ENCODE results near the gene RBBP8NL. TPM values are rescaled to one million over a fixed set of nuclear protein-coding genes. Genes with fewer than 3 reads are reported as not detected.

Gene RBBP8NL
- total and polyA plus RNA-seq, 2 donors (not counting 3 experiments of a cell fraction or from before 2014, with no cell fraction given), result not detected

- ChIA-PET POLR2A (no interaction called here), CTCF (no interaction called here)
- no TSS peak for BruUV-seq (replicated peaks)
- no peaks in the 10 kb centered on the region for H3K79me2 ChIP-seq (ENCODE audit: control insufficient read depth, insufficient read depth, low read length)
- H3K9me1 ChIP-seq (replicated peaks; ENCODE audit: control insufficient read depth, extremely low read depth, insufficient read depth, low read length), result no peaks in the 10 kb centered on the region
- no peak for TF ChIP-seq CTCF (IDR thresholded peaks at IDR 0.05; ENCODE audit: extremely low read depth in 1 of 2, insufficient read depth in 1 of 2, low read depth in 1 of 2, low read length in 2 of 2)
- TF ChIP-seq POLR2A (IDR thresholded peaks at IDR 0.05; ENCODE audit: low read depth, low read length), result no peak
- TF ChIP-seq MAX (IDR thresholded peaks at IDR 0.05; ENCODE audit: insufficient read depth, insufficient read length), result no peak
- TF ChIP-seq GATA2 (IDR thresholded peaks at IDR 0.05; ENCODE audit: insufficient read depth, insufficient read length, low read depth, low read length), result no peak
- TF ChIP-seq FOS (IDR thresholded peaks at IDR 0.05; ENCODE audit: borderline replicate concordance, insufficient read depth, low read length), result no peak
- no peak for TF ChIP-seq JUN (IDR thresholded peaks at IDR 0.05; ENCODE audit: borderline replicate concordance, insufficient read depth, insufficient read length, low read depth)
- TF ChIP-seq POLR2AphosphoS5 (IDR thresholded peaks at IDR 0.05; ENCODE audit: insufficient read depth, low read depth, low read length), result no peak
- no peak for TF ChIP-seq EZH2 (IDR thresholded peaks at IDR 0.05; ENCODE audit: borderline replicate concordance, low read depth, low read length, severe bottlenecking)
- no peak for TF ChIP-seq MYC (IDR thresholded peaks at IDR 0.05; ENCODE audit: low read depth, low read length)
- no peaks in the 10 kb centered on the region for H3K4me1 ChIP-seq (ENCODE audit: control insufficient read depth, extremely low read depth, insufficient read depth, low read length)
- intact Hi-C loops (cut with micrococcal nuclease) (no loop called here), dilution Hi-C loops (cut with MboI; ENCODE audit: extremely low pct_ligation_motif_present, low sequenced_read_pairs) (no loop called here)
- FAIRE-seq (no peak), DNase-seq (ENCODE audit: low read depth, low spot score) (no peak)
- no peak overlapping the region for H3K4me2 ChIP-seq (ENCODE audit: insufficient read depth, low read length)
- H3K9me3 ChIP-seq (replicated peaks; ENCODE audit: control insufficient read depth, insufficient read depth, low read length), result no peaks in the 10 kb centered on the region
- no peak overlapping the region for H3K27ac ChIP-seq (ENCODE audit: insufficient read depth, low read depth, low read length)
- H3K27me3 ChIP-seq (ENCODE audit: control insufficient read depth in 2 of 2, insufficient read depth in 2 of 2, low read length in 2 of 2), result no peaks in the 10 kb centered on the region
- no peaks in the 10 kb centered on the region for H3K36me3 ChIP-seq (ENCODE audit: control insufficient read depth in 2 of 2, extremely low read depth in 1 of 2, insufficient read depth in 2 of 2, low read length in 2 of 2)
- no peak overlapping the region for H3K9ac ChIP-seq (replicated peaks; ENCODE audit: extremely low read depth, insufficient read depth, low read length)
- H2AFZ ChIP-seq (ENCODE audit: low read depth, low read length), result no peak overlapping the region
- H3K4me3 ChIP-seq (replicated peaks in 1 of 3; ENCODE audit: insufficient read depth in 1 of 3, low read depth in 1 of 3, low read length in 3 of 3), result no peak overlapping the region
- no peaks in the 10 kb centered on the region for H4K20me1 ChIP-seq (replicated peaks; ENCODE audit: control insufficient read depth, extremely low read depth, insufficient read depth, low read length)
These were observed 27.7 kb upstream of the RBBP8NL start for GRCh38 chr20:62454904-62455636.
